ENCODE data around the gene CBLB.

The CBLB gene

GRCh38 chr3:105787453-105787852, 81.4 kb downstream of the CBLB start:
- Histone ChIP-seq H3K4me3 (ENCODE audit: low read length, poor library complexity, severe bottlenecking) (no peak overlapping the region), H3K4me1 (ENCODE audit: insufficient read depth, low read length, poor library complexity, severe bottlenecking) (no peaks in the 10 kb centered on the region), H3K4me2 (ENCODE audit: low read depth, low read length, poor library complexity, severe bottlenecking) (no peak overlapping the region), H3K9me3 (ENCODE audit: insufficient read depth, low read depth, low read length) (no peaks in the 10 kb centered on the region), H3K9ac (ENCODE audit: low read depth, low read length, poor library complexity, severe bottlenecking) (no peak overlapping the region), H3K79me2 (ENCODE audit: insufficient read depth, low read length) (no peaks in the 10 kb centered on the region; the same call in 1 of the 2 replicates), H2AFZ (ENCODE audit: low read length) (no peak overlapping the region), H3K27me3 (ENCODE audit: insufficient read depth, low read length, poor library complexity, severe bottlenecking) (no peaks in the 10 kb centered on the region), H3K36me3 (ENCODE audit: insufficient read depth, low read length) (no peaks in the 10 kb centered on the region), H3K9me2 (replicated peaks; ENCODE audit: low read depth, low read length) (no peaks in the 10 kb centered on the region), H4K20me1 (ENCODE audit: insufficient read depth, low read length, poor library complexity, severe bottlenecking) (no peaks in the 10 kb centered on the region), H3F3A (ENCODE audit: low read depth) (no peaks in the 10 kb centered on the region)
- TF ChIP-seq EZH2phosphoT487 (IDR thresholded peaks at IDR 0.05; ENCODE audit: borderline replicate concordance): no peak
- TF ChIP-seq, protein P1, sequence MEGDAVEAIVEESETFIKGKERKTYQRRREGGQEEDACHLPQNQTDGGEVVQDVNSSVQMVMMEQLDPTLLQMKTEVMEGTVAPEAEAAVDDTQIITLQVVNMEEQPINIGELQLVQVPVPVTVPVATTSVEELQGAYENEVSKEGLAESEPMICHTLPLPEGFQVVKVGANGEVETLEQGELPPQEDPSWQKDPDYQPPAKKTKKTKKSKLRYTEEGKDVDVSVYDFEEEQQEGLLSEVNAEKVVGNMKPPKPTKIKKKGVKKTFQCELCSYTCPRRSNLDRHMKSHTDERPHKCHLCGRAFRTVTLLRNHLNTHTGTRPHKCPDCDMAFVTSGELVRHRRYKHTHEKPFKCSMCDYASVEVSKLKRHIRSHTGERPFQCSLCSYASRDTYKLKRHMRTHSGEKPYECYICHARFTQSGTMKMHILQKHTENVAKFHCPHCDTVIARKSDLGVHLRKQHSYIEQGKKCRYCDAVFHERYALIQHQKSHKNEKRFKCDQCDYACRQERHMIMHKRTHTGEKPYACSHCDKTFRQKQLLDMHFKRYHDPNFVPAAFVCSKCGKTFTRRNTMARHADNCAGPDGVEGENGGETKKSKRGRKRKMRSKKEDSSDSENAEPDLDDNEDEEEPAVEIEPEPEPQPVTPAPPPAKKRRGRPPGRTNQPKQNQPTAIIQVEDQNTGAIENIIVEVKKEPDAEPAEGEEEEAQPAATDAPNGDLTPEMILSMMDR (conservative IDR thresholded peaks at IDR 0.05; ENCODE audit: low read length): no peak

DNA sequence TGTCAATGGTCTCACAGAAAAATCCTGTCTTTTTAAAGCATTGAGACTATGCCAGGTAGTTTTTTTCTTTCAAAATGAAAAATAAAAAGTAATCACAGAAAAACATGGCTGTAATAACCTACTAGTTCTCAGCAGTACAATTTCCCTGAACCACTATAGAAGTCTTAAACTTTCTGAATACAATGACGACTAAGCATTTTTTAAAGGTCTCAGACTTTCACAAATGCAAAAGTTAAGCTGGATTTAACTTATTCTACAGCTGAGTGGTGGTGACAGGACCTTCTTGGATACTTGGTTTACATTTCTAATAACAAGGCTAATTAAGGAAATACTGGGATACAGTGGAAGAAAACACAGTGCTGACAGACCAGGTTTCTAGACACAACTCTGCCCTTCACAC, 81.8 kb downstream of the CBLB start:
- H3K27me3 ChIP-seq (ENCODE audit: insufficient read depth, low read length, poor library complexity, severe bottlenecking): no peaks in the 10 kb centered on the region
- H3K9me2 ChIP-seq (replicated peaks; ENCODE audit: low read depth, low read length): no peaks in the 10 kb centered on the region
- no peaks in the 10 kb centered on the region for H3K9me3 ChIP-seq (ENCODE audit: insufficient read depth, low read depth, low read length)
- H3K9ac ChIP-seq (ENCODE audit: low read depth, low read length, poor library complexity, severe bottlenecking): no peak overlapping the region
- TF ChIP-seq, protein P1 (conservative IDR thresholded peaks at IDR 0.05; ENCODE audit: low read length): no peak
- H3K4me3 ChIP-seq (ENCODE audit: low read length, poor library complexity, severe bottlenecking): no peak overlapping the region
- H3K79me2 ChIP-seq (ENCODE audit: insufficient read depth, low read length): no peaks in the 10 kb centered on the region; the same call in 1 of the 2 replicates
- no peaks in the 10 kb centered on the region for H3K4me1 ChIP-seq (ENCODE audit: insufficient read depth, low read length, poor library complexity, severe bottlenecking)
- no peak overlapping the region for H3K4me2 ChIP-seq (ENCODE audit: low read depth, low read length, poor library complexity, severe bottlenecking)
- no peaks in the 10 kb centered on the region for H4K20me1 ChIP-seq (ENCODE audit: insufficient read depth, low read length, poor library complexity, severe bottlenecking)
- no peaks in the 10 kb centered on the region for H3F3A ChIP-seq (ENCODE audit: low read depth)
- H3K36me3 ChIP-seq (ENCODE audit: insufficient read depth, low read length): no peaks in the 10 kb centered on the region
- H2AFZ ChIP-seq (ENCODE audit: low read length): no peak overlapping the region

GRCh38 chr3:105786241-105786640, 82.6 kb downstream of the CBLB start:
- H3F3A ChIP-seq (ENCODE audit: low read depth): no peaks in the 10 kb centered on the region
- H3K79me2 ChIP-seq (ENCODE audit: insufficient read depth, low read length): no peaks in the 10 kb centered on the region; the same call in 1 of the 2 replicates
- H3K4me2 ChIP-seq (ENCODE audit: low read depth, low read length, poor library complexity, severe bottlenecking): no peak overlapping the region
- H3K9me2 ChIP-seq (replicated peaks; ENCODE audit: low read depth, low read length): no peaks in the 10 kb centered on the region
- no peaks in the 10 kb centered on the region for H3K36me3 ChIP-seq (ENCODE audit: insufficient read depth, low read length)
- H3K9ac ChIP-seq (ENCODE audit: low read depth, low read length, poor library complexity, severe bottlenecking): no peak overlapping the region
- H3K4me3 ChIP-seq (ENCODE audit: low read length, poor library complexity, severe bottlenecking): no peak overlapping the region
- H3K27me3 ChIP-seq (ENCODE audit: insufficient read depth, low read length, poor library complexity, severe bottlenecking): no peaks in the 10 kb centered on the region
- TF ChIP-seq, protein P1 (conservative IDR thresholded peaks at IDR 0.05; ENCODE audit: low read length): no peak
- TF ChIP-seq EZH2phosphoT487 (IDR thresholded peaks at IDR 0.05; ENCODE audit: borderline replicate concordance): no peak
- no peak overlapping the region for H2AFZ ChIP-seq (ENCODE audit: low read length)
- H3K9me3 ChIP-seq (ENCODE audit: insufficient read depth, low read depth, low read length): no peaks in the 10 kb centered on the region
- no peaks in the 10 kb centered on the region for H3K4me1 ChIP-seq (ENCODE audit: insufficient read depth, low read length, poor library complexity, severe bottlenecking)
- no peaks in the 10 kb centered on the region for H4K20me1 ChIP-seq (ENCODE audit: insufficient read depth, low read length, poor library complexity, severe bottlenecking)
